ENCODE results near the gene SH3RF3. TPM values are rescaled to one million over a fixed set of nuclear protein-coding genes. Genes with fewer than 3 reads are reported as not detected.

The SH3RF3 gene
- polyA plus RNA-seq, 1 donor (not counting 4 experiments of a cell fraction or from before 2014, with no cell fraction given), result 0.08 TPM

GRCh38 chr2:109216332-109216731, 87.3 kb downstream of the SH3RF3 start:
- TF ChIP-seq EZH2 (IDR thresholded peaks at IDR 0.05; ENCODE audit: low read length), result no peak
- TF ChIP-seq, protein P1, sequence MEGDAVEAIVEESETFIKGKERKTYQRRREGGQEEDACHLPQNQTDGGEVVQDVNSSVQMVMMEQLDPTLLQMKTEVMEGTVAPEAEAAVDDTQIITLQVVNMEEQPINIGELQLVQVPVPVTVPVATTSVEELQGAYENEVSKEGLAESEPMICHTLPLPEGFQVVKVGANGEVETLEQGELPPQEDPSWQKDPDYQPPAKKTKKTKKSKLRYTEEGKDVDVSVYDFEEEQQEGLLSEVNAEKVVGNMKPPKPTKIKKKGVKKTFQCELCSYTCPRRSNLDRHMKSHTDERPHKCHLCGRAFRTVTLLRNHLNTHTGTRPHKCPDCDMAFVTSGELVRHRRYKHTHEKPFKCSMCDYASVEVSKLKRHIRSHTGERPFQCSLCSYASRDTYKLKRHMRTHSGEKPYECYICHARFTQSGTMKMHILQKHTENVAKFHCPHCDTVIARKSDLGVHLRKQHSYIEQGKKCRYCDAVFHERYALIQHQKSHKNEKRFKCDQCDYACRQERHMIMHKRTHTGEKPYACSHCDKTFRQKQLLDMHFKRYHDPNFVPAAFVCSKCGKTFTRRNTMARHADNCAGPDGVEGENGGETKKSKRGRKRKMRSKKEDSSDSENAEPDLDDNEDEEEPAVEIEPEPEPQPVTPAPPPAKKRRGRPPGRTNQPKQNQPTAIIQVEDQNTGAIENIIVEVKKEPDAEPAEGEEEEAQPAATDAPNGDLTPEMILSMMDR (optimal IDR thresholded peaks at IDR 0.05 in 1 of 3, IDR thresholded peaks at IDR 0.05 in 1 of 3, conservative IDR thresholded peaks at IDR 0.05 in 1 of 3; ENCODE audit: extremely low read depth in 1 of 3, insufficient read depth in 2 of 3, low read length in 3 of 3), result peak in 1 of 3 experiments; percentile 16
- Histone ChIP-seq H4K20me1 (ENCODE audit: control insufficient read depth, extremely low read depth, insufficient read depth, low read length) (peaks cover 2% of the 10 kb centered on the region), H2AFZ (ENCODE audit: control insufficient read depth, low read length) (no peak overlapping the region), H3K9ac (ENCODE audit: control insufficient read depth, extremely low read depth, insufficient read depth, low read length) (no peak overlapping the region), H3K4me3 (ENCODE audit: control insufficient read depth in 2 of 3, extremely low read depth in 1 of 3, insufficient read depth in 2 of 3, low read depth in 1 of 3, low read length in 3 of 3) (no peak overlapping the region), H3K27ac (ENCODE audit: control insufficient read depth, insufficient read depth, low read length) (no peak overlapping the region), H3K79me2 (ENCODE audit: control insufficient read depth, insufficient read depth, low read length) (no peaks in the 10 kb centered on the region), H3K4me1 (ENCODE audit: control insufficient read depth, extremely low read depth, insufficient read depth, low read length) (peaks cover 8% of the 10 kb centered on the region), H3K4me2 (ENCODE audit: control insufficient read depth, extremely low read depth, insufficient read depth, low read depth, low read length) (no peak overlapping the region), H3K27me3 (ENCODE audit: control insufficient read depth, extremely low read depth, insufficient read depth, low read length) (peaks cover 67% of the 10 kb centered on the region), H3K9me1 (ENCODE audit: control insufficient read depth, extremely low read depth, insufficient read depth, low read length) (no peaks in the 10 kb centered on the region), H3K36me3 (ENCODE audit: control insufficient read depth in 2 of 2, extremely low read depth in 1 of 2, insufficient read depth in 2 of 2, low read length in 2 of 2) (no peaks in the 10 kb centered on the region), H3K9me3 (ENCODE audit: control insufficient read depth, low read depth, low read length) (no peaks in the 10 kb centered on the region)
- dilution Hi-C loops (cut with MboI; ENCODE audit: extremely low pct_ligation_motif_present, low sequenced_read_pairs), result no loop called here
- FAIRE-seq (no peak), DNase-seq (ENCODE audit: low read depth, low spot score) (no peak)

- no peak overlapping the region for H3K9ac ChIP-seq (ENCODE audit: control insufficient read depth, extremely low read depth, insufficient read depth, low read length)
- peaks cover 8% of the 10 kb centered on the region for H3K4me1 ChIP-seq (ENCODE audit: control insufficient read depth, extremely low read depth, insufficient read depth, low read length)
- H3K4me2 ChIP-seq (ENCODE audit: control insufficient read depth, extremely low read depth, insufficient read depth, low read depth, low read length), result no peak overlapping the region
- H3K9me3 ChIP-seq (ENCODE audit: control insufficient read depth, low read depth, low read length), result no peaks in the 10 kb centered on the region
- no peaks in the 10 kb centered on the region for H3K79me2 ChIP-seq (ENCODE audit: control insufficient read depth, insufficient read depth, low read length)
- H3K36me3 ChIP-seq (ENCODE audit: control insufficient read depth in 2 of 2, extremely low read depth in 1 of 2, insufficient read depth in 2 of 2, low read length in 2 of 2), result no peaks in the 10 kb centered on the region
- FAIRE-seq (no peak), DNase-seq (ENCODE audit: low read depth, low spot score) (no peak)
- peaks cover 2% of the 10 kb centered on the region for H4K20me1 ChIP-seq (ENCODE audit: control insufficient read depth, extremely low read depth, insufficient read depth, low read length)
- TF ChIP-seq EZH2 (IDR thresholded peaks at IDR 0.05; ENCODE audit: low read length), result no peak
- TF ChIP-seq, protein P1 (optimal IDR thresholded peaks at IDR 0.05 in 1 of 3, IDR thresholded peaks at IDR 0.05 in 1 of 3, conservative IDR thresholded peaks at IDR 0.05 in 1 of 3; ENCODE audit: extremely low read depth in 1 of 3, insufficient read depth in 2 of 3, low read length in 3 of 3), result no peak
- no peaks in the 10 kb centered on the region for H3K9me1 ChIP-seq (ENCODE audit: control insufficient read depth, extremely low read depth, insufficient read depth, low read length)
- dilution Hi-C loops (cut with MboI; ENCODE audit: extremely low pct_ligation_motif_present, low sequenced_read_pairs), result no loop called here
- H3K27ac ChIP-seq (ENCODE audit: control insufficient read depth, insufficient read depth, low read length), result no peak overlapping the region
- H3K4me3 ChIP-seq (ENCODE audit: control insufficient read depth in 2 of 3, extremely low read depth in 1 of 3, insufficient read depth in 2 of 3, low read depth in 1 of 3, low read length in 3 of 3), result no peak overlapping the region
- H2AFZ ChIP-seq (ENCODE audit: control insufficient read depth, low read length), result no peak overlapping the region
- peaks cover 55% of the 10 kb centered on the region for H3K27me3 ChIP-seq (ENCODE audit: control insufficient read depth, extremely low read depth, insufficient read depth, low read length)
Measured at GRCh38 chr2:109217362-109218086, 88.5 kb downstream of the SH3RF3 start.

All from keratinocyte (primary cell).